HG02571 (cell line): ENCODE measurements around the gene ZNF646.

Experiments
- ATAC-seq: cut with Tn5 transposase; IDR thresholded peaks from one replicate; pipeline ENCODE4 v1.9.1; 2021; ENCODE audit warnings: mild to moderate bottlenecking, moderate library complexity; ENCODE audit not compliant: unreplicated experiment

The ZNF646 gene

GRCh38 chr16:31128711-31129567, 54.7 kb downstream of the ZNF646 start:
- no peak for ATAC-seq

GRCh38 chr16:31129568-31130335, 55.5 kb downstream of the ZNF646 start:
- ATAC-seq = no peak

DNA sequence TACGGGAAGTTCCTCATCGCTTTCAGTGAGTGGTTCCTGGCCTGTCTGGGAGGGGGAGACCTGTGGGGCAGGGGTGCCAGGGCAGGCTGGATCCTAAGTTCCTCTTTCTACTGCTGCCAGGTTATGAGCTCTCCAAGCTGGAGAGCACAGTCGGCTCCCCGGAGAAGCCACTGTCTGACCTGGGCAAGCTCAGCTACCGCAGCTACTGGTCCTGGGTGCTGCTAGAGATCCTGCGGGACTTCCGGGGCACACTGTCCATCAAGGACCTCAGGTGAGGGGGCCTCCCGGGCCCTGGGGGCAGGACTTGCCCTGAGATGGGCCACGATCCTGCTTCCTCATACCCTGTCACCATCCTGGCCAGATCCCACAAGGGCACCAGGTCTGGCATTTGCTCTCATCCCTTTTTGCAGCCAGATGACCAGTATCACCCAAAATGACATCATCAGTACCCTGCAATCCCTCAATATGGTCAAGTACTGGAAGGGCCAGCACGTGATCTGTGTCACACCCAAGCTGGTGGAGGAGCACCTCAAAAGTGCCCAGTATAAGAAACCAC, 56.2 kb downstream of the ZNF646 start:
- ATAC-seq = no peak

DNA sequence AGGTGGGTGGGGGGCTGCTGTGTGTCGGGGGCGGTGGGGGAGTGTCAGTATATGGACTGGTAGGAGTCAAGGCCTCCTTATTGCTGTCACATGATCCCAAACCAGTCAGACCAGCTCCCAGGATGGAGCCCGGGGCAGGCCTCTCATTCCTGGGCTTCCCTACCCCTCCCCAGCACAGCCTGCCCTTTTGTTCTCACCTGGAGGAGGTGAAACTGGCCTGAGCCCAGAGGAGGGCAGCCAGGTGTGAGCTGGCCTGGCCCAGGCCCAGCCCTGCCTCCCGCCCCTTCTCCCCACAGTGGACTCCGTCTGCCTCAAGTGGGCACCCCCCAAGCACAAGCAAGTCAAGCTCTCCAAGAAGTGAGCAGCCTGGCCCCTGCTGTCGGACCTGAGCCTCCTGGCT, 56.7 kb downstream of the ZNF646 start:
- no peak for ATAC-seq

DNA sequence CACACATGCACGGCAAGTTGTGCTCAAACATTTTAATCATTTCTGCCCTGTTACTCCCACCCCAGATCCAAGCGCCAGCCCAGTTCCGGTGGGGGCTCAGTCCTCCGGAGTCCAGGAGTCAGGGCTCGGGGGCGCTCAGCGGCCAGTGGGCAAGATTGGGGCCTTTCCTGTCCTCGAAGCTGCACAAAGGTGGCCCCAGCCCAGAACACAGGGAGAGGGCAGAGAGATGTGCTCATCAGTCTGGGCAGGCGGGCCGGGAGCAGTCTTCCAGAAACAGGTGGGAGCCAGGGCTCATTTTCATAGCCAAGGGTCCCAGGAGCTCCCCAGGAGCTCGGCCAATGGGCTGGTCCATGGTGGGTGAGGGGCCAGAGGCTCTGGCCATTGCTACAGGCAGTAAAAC, 57.2 kb downstream of the ZNF646 start:
- ATAC-seq = no peak

DNA sequence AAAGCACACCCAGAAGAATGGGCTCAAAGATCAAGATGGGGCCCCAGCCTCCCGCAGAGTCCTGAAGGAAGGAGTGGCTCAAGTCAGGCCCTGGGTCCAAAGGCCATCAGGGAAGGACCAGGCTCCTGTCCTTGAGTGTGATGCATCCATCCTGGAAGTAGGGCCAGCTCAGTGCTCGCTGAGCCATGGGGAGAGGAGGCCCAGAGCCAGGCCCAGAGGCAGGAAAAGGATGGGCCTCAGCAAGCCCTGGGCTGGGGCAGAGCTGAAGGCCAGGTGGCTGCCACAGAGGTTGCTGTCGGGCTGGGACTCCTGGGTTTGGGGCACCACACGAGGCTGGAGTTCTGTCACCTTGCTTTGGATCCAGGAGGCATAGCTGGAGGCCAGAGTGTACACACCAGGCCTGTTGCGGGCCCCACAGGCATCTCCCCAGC, 57.6 kb downstream of the ZNF646 start:
- no peak for ATAC-seq

GRCh38 chr16:31132303-31132979, 58.2 kb downstream of the ZNF646 start:
- no peak for ATAC-seq

GRCh38 chr16:31133046-31133501, 58.9 kb downstream of the ZNF646 start:
- ATAC-seq = no peak
